DMS79 (cell line): ENCODE results near the gene ANG.

Experiments
- DNase-seq: peaks from one replicate; lab custom pipeline; 2025; lab: John Stamatoyannopoulos, UW

ANG gene

DNA sequence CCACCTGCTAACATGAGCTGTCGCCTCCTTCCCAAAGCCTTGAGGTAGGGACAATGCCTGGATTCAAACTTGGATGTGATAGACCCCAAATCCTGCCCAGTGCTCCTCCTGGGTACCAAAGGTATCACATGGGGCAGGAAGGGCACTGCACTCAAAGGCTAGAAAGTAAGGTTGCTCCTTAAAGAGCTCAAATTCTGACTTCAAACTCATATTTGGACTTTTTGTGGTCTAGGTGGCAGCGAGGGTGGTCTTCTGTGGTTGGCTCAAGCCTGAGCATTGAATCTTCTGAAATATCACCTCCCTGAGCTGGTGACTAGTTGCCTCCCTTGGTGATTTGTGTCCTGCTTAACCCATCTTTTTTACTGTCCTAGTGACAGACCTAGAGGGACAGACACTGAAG, 12.5 kb upstream of the ANG start:
- no peak for DNase-seq

DNA sequence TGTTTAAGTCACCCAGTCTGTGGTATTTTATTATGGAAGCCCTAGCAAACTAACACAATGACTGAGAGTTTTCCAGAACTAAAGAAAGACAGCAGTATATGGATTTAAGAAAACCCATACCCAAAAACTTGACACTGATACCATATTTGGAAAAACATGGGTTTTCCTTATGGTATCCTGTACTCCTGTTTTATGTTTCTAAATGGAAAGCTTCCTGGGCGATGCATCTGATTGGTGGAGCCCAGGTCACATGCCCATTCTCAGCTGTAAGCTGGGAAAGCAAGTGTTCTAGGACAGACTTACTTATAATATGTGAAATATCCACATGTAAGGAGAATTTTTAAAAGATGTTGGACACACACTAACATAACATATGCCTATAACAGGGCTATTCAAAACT, 8.7 kb upstream of the ANG start:
- no peak for DNase-seq

- no peak for DNase-seq
Observed at GRCh38 chr14:20680363-20680762, 8.2 kb upstream of the ANG start.

- DNase-seq = no peak
Observed at GRCh38 chr14:20680843-20681347, 7.7 kb upstream of the ANG start.

DNA sequence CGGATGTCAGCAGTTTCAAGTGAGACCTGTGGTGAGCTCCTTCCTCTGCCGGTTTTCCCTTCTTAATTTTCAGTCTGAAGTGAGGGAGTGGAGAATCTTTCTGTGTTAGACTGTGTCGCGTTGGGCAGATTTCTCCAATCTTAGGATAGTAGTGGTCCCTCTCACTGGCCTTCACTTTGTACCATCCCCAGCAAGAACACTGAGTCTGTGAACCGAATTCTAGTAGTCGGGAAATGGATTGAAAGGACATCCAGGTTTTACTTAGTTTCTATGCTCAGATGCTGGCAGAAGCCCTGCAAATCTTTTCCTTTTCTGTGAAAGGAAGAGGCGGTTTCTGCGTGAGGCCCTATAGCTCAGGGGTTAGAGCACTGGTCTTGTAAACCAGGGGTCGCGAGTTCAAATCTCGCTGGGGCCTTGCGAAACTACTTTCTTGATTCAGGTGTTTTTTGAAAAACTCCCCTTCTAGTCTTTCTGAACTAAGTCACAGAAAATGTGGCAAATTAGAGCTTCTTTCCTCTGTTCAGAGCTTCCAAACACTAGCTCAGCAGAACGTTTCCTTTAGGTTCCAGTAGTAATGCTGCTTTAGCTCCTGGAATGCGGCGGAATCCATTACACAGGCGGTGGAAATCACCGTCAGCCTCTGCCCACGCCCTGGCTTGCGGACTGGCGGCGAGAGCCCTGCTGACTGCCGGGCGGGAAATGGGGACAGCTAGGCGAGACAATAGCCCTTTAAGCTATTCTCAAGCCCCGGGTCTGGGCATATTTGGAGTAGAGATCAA, 7.0 kb upstream of the ANG start:
- DNase-seq = peak; percentile 60

- no peak for DNase-seq
Observed at GRCh38 chr14:20682127-20682434, 6.5 kb upstream of the ANG start.

DNA sequence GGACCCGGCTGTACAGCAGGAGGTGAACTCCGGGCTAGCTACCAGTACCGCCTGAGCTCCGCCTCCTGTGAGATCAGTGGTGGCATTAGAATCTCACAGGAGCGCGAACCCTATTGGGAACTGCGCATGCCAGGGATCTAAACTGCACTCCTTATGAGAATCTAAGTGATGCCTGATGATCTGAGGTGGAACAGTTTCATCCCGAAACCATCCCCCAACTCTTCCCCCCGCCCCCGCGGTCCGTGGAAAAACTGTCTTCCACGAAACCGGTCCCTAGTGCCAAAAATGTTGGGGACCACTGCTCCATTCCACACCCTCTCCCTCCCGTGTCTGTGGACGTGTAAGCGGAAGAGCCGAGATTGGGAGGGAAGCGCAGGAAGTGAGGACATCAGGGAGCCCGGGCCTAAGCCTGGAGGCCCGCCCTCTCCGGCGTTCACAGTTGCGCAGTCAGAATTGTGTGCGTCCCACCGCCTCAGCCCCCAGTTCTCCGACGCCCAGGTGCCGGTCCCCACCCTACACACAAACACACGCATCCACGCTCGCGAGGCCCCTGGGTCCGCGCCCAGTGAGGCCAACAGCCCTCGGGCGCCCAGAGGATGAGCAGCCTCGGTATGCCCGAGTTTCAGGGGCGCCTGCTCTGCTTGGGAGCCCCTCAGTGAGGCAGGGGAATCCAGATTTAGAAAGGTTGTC, 6.0 kb upstream of the ANG start:
- peak; percentile 89 for DNase-seq

DNA sequence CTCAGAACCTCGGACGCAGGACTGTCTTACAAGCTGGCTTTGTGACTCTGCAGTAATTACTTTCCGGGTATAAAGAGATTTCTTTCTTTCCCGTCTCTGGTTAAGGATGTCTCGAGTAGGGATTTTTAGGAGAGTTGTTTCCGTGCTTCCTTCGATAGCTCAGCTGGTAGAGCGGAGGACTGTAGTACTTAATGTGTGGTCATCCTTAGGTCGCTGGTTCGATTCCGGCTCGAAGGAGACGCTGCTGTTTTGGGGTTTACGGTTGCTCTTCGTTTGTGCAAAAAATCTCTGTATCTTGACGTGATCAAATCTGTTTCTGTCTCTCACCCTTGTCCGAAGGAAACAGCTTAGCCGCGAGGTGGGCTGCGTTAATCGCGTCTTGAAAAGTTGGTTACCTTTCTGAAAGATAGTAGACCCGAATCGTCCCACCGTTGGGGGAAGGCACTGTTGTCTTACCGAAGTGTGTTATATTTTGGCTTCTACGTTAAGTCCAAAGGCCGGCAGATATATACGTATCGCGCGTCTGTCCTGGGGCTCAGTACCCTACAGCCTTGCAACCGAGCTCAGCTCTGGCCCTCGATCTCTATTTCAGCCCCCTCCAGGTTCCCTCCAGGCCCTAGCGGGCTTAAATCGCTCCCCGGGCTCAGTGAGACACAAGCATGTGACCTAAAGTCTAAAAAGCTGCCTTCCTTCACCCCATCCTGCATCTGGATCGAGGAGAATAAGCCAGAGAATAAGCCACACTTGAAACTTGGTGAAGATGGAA, 5.3 kb upstream of the ANG start:
- DNase-seq = peak; percentile 64

GRCh38 chr14:20683891-20684661, 4.5 kb upstream of the ANG start, which contains the start of gene RNASE4:
Gene RNASE4, plus strand, starts transcription at chr14:20684560. Its CDS starts 14,812 bp downstream, at chr14:20699372.
- no peak for DNase-seq

GRCh38 chr14:20684662-20685456, 3.7 kb upstream of the ANG start:
- DNase-seq = no peak

- DNase-seq = no peak
Observed at GRCh38 chr14:20686386-20687143, 2.0 kb upstream of the ANG start.

- no peak for DNase-seq
Observed at GRCh38 chr14:20687362-20688166, 1.0 kb upstream of the ANG start.

DNA sequence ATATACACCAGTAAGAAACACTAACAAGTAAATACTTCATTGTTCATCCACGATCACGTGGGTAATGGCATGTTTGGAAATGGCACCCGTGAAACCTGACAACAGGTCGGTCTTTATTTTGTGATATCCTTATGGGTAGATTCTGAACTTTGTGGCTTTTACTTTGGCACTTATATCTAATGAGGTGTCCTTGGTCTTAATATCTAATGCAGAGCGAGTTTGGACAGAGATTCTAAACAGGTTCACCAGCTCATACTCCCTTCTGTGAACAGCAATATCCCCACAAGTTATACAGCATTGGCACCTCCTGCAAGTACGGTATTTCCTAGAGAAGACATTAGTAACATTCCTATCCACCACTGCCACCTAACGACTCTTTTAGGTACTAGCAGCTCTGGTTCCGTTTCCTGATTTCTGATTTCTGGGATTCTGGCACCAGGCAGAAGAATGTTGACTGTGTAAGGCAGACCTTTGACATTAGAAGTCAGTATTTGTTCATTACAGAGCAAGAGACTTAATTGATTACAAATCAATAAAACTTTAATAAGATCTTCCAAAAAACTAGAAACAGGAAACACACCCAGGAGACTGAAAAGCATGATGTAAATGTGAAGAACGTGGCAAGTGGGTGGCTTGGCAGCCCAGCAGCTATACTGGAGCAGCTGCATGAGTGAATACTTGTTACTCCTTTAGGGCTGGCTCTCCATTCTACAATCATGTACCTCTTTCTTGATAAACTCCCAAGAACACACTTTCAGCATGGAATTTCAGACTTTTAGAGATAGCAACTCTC, 2.5 kb downstream of the ANG start:
- DNase-seq = peak; percentile 29

DNA sequence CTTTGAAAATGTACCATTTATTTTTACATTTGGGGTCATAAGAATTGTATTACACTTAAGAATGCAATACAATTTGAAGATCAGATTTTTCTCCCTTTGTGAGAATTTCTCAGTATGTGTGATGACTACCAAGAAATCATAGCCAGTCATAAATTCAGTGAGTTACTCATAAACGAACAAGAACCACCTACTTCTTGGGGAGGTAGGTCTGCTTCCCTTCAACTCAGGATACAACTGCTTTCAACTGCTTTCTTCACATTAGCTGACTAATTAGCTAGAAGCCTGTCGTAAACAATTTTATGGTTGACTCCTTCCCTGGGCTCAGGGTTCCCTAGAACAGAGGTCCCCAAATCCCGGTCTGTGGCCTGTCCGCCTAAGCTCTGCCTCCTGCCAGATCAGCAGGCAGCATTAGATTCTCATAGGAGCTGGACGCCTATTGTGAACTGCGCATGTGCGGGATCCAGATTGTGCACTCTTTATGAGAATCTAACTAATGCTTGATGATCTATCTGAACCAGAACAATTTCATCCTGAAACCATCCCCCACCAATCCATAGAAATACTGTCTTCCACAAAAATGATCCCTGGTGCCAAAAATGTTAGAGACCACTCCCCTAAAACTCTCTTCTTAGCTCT, 3.7 kb downstream of the ANG start:
- DNase-seq = no peak

- DNase-seq = no peak
Observed at GRCh38 chr14:20696764-20697163, 8.2 kb downstream of the ANG start.

DNA sequence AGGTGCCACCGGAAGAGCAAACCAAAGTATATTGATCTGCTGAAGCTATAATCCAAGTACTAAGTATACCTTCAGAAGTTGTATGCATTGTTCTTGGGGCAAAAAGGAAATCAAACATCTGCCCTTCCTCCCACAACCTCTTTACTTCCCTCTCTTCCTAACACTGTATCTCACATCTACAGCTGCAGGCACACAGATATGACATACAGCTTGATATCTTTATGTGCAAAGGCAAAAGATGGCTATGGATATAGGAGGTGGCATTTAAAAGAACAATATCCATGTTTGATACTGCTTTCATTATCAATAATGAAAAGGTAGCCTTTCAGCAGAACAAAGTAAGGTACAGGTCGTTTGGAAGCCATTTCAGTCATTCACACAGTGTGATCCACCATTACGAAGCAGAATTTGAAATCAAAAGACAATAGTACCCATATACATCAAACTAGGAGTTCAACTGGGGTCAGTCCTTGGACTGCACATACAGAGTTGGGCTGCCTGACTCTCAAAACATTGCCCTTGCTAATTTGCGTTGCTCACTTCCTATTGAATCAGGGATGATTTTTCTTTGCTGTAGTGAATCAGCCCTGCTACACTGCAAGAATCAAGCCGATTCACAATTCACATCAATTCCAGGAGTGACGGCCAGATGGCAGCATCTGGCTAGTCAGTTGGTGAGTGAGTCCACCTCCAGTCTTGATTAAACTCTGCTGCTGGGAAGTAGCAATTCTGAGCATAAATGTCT, 8.9 kb downstream of the ANG start:
- DNase-seq = no peak

GRCh38 chr14:20698018-20698329, 9.4 kb downstream of the ANG start:
- DNase-seq = no peak

DNA sequence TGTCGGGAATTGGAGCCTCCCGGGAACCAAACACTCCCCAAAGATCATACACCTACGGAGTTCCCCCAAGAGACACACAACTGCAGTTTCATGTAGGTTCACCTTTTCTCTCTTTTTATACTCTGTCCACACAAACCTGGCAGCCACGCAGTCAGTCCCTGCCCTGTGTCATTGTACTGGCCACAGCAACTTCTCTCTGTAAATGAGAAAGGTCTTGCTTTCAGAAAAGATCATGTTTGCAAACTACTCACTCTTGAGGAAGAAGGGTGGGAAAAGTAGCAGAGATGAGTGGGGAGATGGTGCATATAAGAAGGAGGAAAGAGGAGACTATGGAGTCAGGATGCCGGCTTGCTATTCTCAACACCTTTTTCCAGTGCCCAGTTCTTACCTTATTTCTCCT, 10.4 kb downstream of the ANG start:
- DNase-seq = no peak
